ENCODE results near the gene KIRREL1. TPM values are rescaled to one million over a fixed set of nuclear protein-coding genes. Genes with fewer than 3 reads are reported as not detected.

Gene KIRREL1
- total RNA-seq, 6 experiments from 2014 or later = 1.1 to 4.9 (median 2.9) TPM

DNA sequence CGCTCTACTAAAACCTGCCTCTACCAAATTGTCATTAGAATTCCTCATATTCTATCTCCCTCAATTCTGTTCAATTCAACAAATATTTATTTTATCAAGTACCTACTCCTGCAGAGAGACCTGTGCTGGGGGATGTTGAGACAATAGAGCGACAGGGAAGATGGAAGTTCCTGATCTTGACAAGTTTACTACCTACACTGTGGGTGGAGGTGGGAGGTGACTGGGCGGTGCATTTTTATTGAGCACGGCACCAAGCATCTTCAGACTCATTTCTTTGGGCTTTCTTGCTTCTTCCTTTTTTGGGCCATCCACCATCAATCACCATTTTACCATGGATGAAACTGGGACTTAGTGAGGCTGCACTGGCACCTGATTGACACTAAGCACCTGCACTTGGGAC lies 61.3 kb downstream of the KIRREL1 start:
- 88% methylated on average over 4 of the region's 4 CpGs for WGBS (ENCODE audit: insufficient coverage, low coverage, low lambda C conversion rate, missing lambda C conversion rate)
- Histone ChIP-seq H3K27ac (no peak overlapping the region), H3K4me1 (no peaks in the 10 kb centered on the region), H3K4me3 (no peak overlapping the region), H3K36me3 (no peaks in the 10 kb centered on the region), H3K27me3 (no peaks in the 10 kb centered on the region), H3K9me3 (no peaks in the 10 kb centered on the region)
- intact Hi-C loops (cut with DNase I) = no loop called here
- TF ChIP-seq, protein P1, sequence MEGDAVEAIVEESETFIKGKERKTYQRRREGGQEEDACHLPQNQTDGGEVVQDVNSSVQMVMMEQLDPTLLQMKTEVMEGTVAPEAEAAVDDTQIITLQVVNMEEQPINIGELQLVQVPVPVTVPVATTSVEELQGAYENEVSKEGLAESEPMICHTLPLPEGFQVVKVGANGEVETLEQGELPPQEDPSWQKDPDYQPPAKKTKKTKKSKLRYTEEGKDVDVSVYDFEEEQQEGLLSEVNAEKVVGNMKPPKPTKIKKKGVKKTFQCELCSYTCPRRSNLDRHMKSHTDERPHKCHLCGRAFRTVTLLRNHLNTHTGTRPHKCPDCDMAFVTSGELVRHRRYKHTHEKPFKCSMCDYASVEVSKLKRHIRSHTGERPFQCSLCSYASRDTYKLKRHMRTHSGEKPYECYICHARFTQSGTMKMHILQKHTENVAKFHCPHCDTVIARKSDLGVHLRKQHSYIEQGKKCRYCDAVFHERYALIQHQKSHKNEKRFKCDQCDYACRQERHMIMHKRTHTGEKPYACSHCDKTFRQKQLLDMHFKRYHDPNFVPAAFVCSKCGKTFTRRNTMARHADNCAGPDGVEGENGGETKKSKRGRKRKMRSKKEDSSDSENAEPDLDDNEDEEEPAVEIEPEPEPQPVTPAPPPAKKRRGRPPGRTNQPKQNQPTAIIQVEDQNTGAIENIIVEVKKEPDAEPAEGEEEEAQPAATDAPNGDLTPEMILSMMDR (IDR thresholded peaks at IDR 0.05) = no peak
- no peak for TF ChIP-seq POLR2A (IDR thresholded peaks at IDR 0.05)
- ATAC-seq = no peak
- no peak for DNase-seq

DNA sequence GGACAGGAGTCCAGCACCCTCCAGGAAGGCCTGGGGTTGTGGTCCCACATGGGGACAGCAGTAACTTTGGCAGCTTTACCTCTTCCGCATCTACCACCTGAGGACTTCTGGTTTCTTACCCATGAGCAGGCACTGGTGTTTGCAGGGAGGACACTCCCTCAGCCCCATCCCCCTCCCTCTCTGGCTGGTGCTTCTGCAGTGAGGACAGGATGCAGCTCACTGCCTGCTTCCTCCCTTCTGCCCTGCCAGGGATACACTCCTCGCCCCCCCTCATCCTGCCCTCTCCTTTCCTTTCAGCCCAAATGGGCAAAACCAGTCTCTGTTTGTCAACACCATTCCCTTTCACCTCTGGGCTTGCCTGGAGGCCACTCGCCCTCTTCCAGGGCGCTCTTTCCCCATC lies 62.4 kb downstream of the KIRREL1 start:
- H3K36me3 ChIP-seq = no peaks in the 10 kb centered on the region
- no peak overlapping the region for H3K4me3 ChIP-seq
- intact Hi-C loops (cut with DNase I) = no loop called here
- no peaks in the 10 kb centered on the region for H3K4me1 ChIP-seq
- ATAC-seq (peak; percentile 59 to 62 (median 61)), DNase-seq (no peak)
- H3K9me3 ChIP-seq = no peaks in the 10 kb centered on the region
- TF ChIP-seq POLR2A (IDR thresholded peaks at IDR 0.05) = no peak
- TF ChIP-seq, protein P1 (IDR thresholded peaks at IDR 0.05) = no peak
- no peaks in the 10 kb centered on the region for H3K27me3 ChIP-seq
- no peak overlapping the region for H3K27ac ChIP-seq
- WGBS (ENCODE audit: insufficient coverage, low coverage, low lambda C conversion rate, missing lambda C conversion rate) = 58% methylated on average over 2 of the region's 4 CpGs

DNA sequence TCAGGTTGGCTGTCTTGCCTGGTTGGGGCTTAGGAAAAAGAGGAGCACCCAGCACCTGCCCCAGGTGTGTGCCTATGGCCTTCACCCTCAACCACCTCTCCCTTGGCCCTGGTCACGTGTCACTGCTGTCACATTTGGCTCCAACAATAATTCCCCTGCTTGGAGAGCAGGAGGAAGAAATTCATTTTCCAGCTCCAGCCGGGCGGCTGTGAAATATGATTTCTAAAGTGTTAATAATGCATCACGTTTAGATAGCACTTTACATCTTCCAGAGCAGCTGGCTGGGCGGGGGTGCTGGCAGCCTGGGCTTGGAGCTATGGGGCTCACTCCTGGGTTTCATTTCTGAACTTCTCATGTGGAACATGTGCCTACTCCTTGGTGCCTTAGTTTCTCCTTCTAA lies 63.1 kb downstream of the KIRREL1 start:
- TF ChIP-seq, protein P1 (IDR thresholded peaks at IDR 0.05) = no peak
- TF ChIP-seq POLR2A (IDR thresholded peaks at IDR 0.05) = no peak
- H3K36me3 ChIP-seq = no peaks in the 10 kb centered on the region
- 40% methylated on average over 3 of the region's 5 CpGs for WGBS (ENCODE audit: insufficient coverage, low coverage, low lambda C conversion rate, missing lambda C conversion rate)
- H3K4me3 ChIP-seq = no peak overlapping the region
- no peaks in the 10 kb centered on the region for H3K4me1 ChIP-seq
- no peaks in the 10 kb centered on the region for H3K27me3 ChIP-seq
- H3K27ac ChIP-seq = no peak overlapping the region
- DNase-seq (no peak), ATAC-seq (peak in 1 of 4 donors; percentile 10)
- H3K9me3 ChIP-seq = no peaks in the 10 kb centered on the region
- intact Hi-C loops (cut with DNase I) = no loop called here

DNA sequence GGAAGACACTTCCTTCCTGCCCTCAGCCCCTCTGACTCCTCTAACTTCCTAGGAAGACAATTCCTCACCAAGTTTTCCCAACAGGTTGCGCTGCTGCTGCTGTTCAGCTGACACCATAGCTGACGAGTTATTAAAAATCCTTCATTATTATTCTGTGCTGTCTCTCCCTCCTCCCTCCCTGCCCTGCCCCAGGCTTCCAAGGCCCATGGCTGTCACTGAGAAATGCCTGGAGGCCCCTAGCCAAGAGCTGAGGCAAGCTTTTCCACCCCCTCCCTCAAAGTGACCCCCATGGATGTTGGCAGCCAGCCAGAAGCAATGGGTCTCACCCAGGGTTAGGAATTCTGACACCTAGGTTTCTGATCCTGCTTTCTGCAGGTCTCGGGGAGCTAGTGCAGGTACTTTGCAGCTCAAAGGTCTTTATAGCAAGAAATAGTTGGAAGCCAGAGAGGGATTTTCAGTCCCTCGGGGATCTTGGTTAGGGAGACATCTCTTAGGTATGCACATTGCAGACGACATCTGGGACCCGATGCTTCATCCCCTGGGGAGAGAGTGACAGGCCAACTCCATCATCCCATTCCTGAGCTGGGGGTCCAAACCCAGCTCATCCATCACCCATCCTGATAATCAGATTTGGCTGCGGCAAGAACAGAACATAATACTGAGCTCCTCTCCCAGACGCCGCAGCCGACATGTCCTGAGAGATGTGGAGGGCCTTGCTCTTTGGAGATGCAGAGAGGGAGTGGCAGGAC lies 65.0 kb downstream of the KIRREL1 start:
- Histone ChIP-seq H3K27ac (no peak overlapping the region), H3K27me3 (no peaks in the 10 kb centered on the region), H3K4me3 (no peak overlapping the region), H3K36me3 (no peaks in the 10 kb centered on the region), H3K9me3 (no peaks in the 10 kb centered on the region), H3K4me1 (no peaks in the 10 kb centered on the region)
- TF ChIP-seq, protein P1 (IDR thresholded peaks at IDR 0.05) = no peak
- TF ChIP-seq POLR2A (IDR thresholded peaks at IDR 0.05) = no peak
- 76% methylated on average over 4 of the region's 10 CpGs for WGBS (ENCODE audit: insufficient coverage, low coverage, low lambda C conversion rate, missing lambda C conversion rate)
- no peak for ATAC-seq
- intact Hi-C loops (cut with DNase I) = no loop called here
- no peak for DNase-seq
